ENCODE data around the gene PYGB.
A peak's percentile ranks its signal among the peaks of the same experiment; 100 is the strongest.
"Not testable (repeated sequence)": the region's sequence is repeated elsewhere in the genome, so short reads cannot be mapped to it uniquely, and the experiment has no call there.

PYGB gene

DNA sequence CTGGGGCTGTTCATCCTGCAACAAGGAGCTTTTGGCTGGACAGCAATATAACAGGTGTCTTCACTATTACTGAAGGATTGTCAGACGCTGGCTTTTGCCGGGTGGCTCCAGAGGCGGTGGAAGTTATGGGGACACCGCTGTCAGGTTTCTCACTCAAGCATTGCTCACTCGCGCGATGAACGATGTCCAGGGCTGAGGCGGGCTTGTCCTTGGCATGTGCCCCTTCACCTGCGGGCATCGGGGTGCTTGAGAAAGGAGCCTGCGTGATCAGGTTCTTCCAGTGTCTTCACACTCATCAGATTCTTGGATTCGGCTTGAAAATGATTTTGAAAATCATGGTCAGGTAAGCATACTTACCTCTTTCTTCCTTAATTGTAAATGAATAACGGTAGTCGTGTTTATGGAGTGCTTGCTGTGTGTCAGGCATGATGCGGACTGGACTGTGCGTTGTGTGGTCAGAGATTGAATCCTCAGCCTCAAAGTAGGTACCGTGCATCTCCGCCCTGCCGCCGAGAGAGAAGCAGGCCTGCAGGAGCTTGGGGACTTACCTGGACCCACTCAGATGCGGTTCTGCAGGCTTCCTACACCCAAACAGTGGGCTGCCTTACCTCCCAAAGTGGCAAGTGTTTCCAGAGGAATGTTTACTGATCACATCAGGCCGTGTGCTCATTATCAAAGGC lies 18.3 kb upstream of the PYGB start:
- TF ChIP-seq CTCF (conservative IDR thresholded peaks at IDR 0.05; ENCODE audit: control insufficient read depth, insufficient read depth, low read depth, low read length) = no peak
- no peak overlapping the region for H3K4me3 ChIP-seq (ENCODE audit: control insufficient read depth, low read depth, low read length)
- DNase-seq (ENCODE audit: low read depth) = no peak

- no peak overlapping the region for H3K4me3 ChIP-seq (ENCODE audit: control insufficient read depth, low read depth, low read length)
- no peak for TF ChIP-seq CTCF (conservative IDR thresholded peaks at IDR 0.05; ENCODE audit: control insufficient read depth, insufficient read depth, low read depth, low read length)
- no peak for DNase-seq (ENCODE audit: low read depth)
Measured at GRCh38 chr20:25230166-25230831, 17.6 kb upstream of the PYGB start.

GRCh38 chr20:25233016-25233772 lies 14.7 kb upstream of the PYGB start:
- no peak for TF ChIP-seq CTCF (conservative IDR thresholded peaks at IDR 0.05; ENCODE audit: control insufficient read depth, insufficient read depth, low read depth, low read length)
- H3K4me3 ChIP-seq (ENCODE audit: control insufficient read depth, low read depth, low read length) = no peak overlapping the region
- peak; percentile 88 for DNase-seq (ENCODE audit: low read depth)

DNA sequence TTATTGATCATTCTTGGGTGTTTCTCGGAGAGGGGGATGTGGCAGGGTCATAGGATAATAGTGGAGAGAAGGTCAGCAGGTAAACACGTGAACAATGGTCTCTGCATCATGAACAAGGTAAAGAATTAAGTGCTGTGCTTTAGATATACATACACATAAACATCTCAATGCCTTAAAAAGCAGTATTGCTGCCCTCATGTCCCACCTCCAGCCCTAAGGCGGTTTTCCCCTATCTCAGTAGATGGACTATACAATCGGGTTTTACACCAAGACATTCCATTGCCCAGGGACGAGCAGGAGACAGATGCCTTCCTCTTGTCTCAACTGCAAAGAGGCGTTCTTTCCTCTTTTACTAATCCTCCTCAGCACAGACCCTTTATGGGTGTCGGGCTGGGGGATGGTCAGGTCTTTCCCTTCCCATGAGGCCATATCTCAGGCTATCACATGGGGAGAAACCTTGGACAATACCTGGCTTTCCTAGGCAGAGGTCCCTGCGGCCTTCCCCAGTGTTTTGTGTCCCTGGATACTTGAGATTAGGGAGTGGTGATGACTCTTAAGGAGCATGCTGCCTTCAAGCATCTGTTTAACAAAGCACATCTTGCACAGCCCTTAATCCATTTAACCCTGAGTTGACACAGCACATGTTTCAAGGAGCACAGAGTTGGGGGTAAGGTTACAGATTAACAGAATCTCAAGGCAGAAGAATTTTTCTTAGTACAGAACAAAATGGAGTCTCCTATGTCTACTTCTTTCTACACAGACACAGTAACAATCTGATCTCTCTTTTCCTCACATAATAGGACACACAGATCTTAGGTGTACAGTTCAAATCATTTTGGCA lies 13.7 kb upstream of the PYGB start:
- not testable (repeated sequence) for DNase-seq (ENCODE audit: low read depth); H3K4me3 ChIP-seq (ENCODE audit: control insufficient read depth, low read depth, low read length)

DNA sequence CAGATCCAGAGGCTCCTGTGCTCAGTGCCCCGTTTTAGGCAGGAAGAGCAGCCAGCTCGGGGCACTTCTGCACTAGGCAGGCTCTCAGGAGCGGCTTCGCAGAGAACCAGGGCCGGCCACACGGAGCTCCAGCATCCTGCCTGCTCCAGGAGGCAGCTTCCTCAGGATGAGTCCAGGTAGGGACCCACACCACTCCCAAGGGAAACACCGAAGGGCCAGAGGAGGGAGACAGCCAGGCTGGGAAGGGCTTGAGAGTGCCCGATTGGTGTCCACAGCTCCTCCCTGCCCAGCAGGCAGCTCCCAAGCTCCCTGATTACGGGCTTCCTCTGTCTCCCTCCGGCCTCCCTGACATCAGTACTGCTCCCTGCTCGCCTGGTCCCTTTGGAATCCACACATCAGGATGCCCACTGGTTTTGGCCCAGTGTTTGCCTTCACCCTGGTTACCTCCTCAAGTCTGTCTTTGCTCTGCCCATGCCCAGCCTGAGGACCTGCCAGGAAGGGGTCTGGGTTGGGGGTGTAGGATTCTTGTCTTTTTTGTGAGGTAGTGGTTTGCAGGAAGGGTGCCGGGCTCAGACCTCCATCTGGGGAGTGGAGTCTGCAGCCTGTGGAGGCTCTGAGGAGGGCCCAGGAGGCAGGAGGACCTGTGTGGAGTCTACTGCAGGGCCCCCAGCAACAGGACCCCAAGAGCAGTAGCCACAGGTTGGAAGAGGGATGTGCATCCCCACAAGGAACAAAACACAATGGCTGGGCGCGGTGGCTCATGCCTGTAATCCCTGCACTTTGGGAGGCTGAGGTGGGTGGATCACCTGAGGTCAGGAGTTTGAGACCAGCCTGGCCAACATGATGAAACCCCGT lies 11.2 kb upstream of the PYGB start:
- no peak for TF ChIP-seq CTCF (conservative IDR thresholded peaks at IDR 0.05; ENCODE audit: control insufficient read depth, insufficient read depth, low read depth, low read length)
- DNase-seq (ENCODE audit: low read depth) = no peak
- H3K4me3 ChIP-seq (ENCODE audit: control insufficient read depth, low read depth, low read length) = no peak overlapping the region

DNA sequence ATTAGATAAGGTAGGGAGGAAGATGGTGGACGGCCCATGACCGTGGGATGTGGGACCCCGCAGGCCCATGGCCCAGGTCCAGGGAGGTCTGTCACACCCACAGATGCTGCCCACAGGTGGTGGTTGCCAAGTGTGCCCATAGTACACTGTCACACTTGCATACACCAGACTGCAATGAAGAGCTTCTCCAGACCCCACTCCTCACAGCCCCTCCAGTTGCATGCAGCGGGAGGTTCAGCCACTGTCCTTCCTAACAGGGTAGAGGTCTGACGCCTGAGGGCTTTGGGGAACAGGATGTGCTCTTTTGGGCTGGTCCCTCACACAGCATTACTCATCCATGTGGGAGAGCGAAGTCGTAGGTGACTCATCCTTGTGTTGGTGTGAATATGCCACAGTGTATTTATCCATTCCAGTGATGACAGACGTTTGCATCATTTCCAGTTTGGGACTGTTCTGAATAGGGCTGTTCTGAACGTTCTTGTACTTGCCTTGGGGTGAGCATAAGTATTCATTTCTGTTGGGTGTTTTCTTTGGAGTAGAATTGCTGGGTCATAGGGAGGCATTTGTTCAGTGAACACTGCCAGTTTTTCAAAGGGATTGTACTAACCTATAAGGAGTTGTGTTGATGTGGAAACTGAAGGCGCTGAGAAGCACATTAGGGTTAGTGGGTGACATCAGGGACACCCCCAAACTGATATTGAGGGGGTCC lies 10.1 kb upstream of the PYGB start:
- no peak for TF ChIP-seq CTCF (conservative IDR thresholded peaks at IDR 0.05; ENCODE audit: control insufficient read depth, insufficient read depth, low read depth, low read length)
- no peak overlapping the region for H3K4me3 ChIP-seq (ENCODE audit: control insufficient read depth, low read depth, low read length)
- peak; percentile 100 for DNase-seq (ENCODE audit: low read depth)

Measured in fibroblast of mammary gland (primary cell).